Neural cell (in vitro differentiated cells): ENCODE measurements around the gene STX8.

Source experiments
- EP300 ChIP-seq: fragments of 450-650 bp; conservative IDR thresholded peaks from 2 replicates; pipeline ENCODE4 v1.6.1; 2014; ENCODE audit warnings: antibody characterized with exemption, mild to moderate bottlenecking, moderate library complexity; ENCODE audit not compliant: poor library complexity, severe bottlenecking
- EZH2 ChIP-seq: fragments of 200-600, 300-800 bp; shearing (Covaris generic), sonication (generic); IDR thresholded peaks from 2 replicates; pipeline ENCODE4 v1.6.1; 2014; ENCODE audit warnings: antibody characterized with exemption, low read length, borderline replicate concordance, mild to moderate bottlenecking; ENCODE audit not compliant: insufficient read depth, poor library complexity, severe bottlenecking
- POLR2AphosphoS5 ChIP-seq: IDR thresholded peaks from 2 replicates; pipeline ENCODE4 v1.6.1; 2012
- RAD21 ChIP-seq: fragments of 450-650 bp; conservative IDR thresholded peaks from 2 replicates; pipeline ENCODE4 v1.6.1; 2014; ENCODE audit warnings: antibody characterized with exemption, mild to moderate bottlenecking, moderate library complexity
- SMC3 ChIP-seq: fragments of 450-650 bp; conservative IDR thresholded peaks from 2 replicates; pipeline ENCODE4 v1.6.1; 2014; ENCODE audit warnings: antibody characterized with exemption, mild to moderate bottlenecking, moderate library complexity; ENCODE audit not compliant: poor library complexity
- TAF1 ChIP-seq: IDR thresholded peaks from 2 replicates; pipeline ENCODE4 v1.6.1; 2012; ENCODE audit warnings: low read depth
- TF ChIP-seq, protein P1 (sequence below): fragments of 450-650 bp; IDR thresholded peaks from 2 replicates; pipeline ENCODE4 v1.5.1; 2014; ENCODE audit warnings: antibody characterized with exemption, mild to moderate bottlenecking, moderate library complexity; ENCODE audit not compliant: poor library complexity, severe bottlenecking
- TF ChIP-seq, protein P2 (sequence below): IDR thresholded peaks from 2 replicates; pipeline ENCODE4 v1.6.1; 2012; ENCODE audit warnings: borderline replicate concordance

DNA sequence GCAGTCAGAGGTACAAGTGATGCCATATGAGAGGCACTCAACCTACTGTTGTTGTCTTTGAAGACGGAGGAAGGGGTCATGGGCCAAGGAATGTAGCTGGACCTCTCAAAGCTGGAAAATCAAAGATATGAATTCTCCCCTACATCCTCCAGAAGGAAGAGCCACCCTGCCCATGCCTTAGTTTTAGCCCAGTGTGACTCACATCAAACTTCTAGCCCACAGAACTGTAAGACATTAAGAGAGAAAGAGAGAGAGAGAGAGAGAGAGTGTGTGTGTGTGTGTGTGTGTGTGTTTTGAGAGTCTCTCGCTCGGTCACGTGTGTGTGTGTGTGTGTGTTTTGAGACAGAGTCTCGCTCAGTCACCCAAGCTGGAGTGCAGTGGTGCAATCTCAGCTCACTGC lies 87.1 kb downstream of the STX8 start:
- TF ChIP-seq, protein P1, sequence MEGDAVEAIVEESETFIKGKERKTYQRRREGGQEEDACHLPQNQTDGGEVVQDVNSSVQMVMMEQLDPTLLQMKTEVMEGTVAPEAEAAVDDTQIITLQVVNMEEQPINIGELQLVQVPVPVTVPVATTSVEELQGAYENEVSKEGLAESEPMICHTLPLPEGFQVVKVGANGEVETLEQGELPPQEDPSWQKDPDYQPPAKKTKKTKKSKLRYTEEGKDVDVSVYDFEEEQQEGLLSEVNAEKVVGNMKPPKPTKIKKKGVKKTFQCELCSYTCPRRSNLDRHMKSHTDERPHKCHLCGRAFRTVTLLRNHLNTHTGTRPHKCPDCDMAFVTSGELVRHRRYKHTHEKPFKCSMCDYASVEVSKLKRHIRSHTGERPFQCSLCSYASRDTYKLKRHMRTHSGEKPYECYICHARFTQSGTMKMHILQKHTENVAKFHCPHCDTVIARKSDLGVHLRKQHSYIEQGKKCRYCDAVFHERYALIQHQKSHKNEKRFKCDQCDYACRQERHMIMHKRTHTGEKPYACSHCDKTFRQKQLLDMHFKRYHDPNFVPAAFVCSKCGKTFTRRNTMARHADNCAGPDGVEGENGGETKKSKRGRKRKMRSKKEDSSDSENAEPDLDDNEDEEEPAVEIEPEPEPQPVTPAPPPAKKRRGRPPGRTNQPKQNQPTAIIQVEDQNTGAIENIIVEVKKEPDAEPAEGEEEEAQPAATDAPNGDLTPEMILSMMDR, result no peak
- TF ChIP-seq POLR2AphosphoS5 (no peak), RAD21 (no peak), SMC3 (no peak), TAF1 (no peak), EP300 (no peak), EZH2 (no peak)
- TF ChIP-seq, protein P2, sequence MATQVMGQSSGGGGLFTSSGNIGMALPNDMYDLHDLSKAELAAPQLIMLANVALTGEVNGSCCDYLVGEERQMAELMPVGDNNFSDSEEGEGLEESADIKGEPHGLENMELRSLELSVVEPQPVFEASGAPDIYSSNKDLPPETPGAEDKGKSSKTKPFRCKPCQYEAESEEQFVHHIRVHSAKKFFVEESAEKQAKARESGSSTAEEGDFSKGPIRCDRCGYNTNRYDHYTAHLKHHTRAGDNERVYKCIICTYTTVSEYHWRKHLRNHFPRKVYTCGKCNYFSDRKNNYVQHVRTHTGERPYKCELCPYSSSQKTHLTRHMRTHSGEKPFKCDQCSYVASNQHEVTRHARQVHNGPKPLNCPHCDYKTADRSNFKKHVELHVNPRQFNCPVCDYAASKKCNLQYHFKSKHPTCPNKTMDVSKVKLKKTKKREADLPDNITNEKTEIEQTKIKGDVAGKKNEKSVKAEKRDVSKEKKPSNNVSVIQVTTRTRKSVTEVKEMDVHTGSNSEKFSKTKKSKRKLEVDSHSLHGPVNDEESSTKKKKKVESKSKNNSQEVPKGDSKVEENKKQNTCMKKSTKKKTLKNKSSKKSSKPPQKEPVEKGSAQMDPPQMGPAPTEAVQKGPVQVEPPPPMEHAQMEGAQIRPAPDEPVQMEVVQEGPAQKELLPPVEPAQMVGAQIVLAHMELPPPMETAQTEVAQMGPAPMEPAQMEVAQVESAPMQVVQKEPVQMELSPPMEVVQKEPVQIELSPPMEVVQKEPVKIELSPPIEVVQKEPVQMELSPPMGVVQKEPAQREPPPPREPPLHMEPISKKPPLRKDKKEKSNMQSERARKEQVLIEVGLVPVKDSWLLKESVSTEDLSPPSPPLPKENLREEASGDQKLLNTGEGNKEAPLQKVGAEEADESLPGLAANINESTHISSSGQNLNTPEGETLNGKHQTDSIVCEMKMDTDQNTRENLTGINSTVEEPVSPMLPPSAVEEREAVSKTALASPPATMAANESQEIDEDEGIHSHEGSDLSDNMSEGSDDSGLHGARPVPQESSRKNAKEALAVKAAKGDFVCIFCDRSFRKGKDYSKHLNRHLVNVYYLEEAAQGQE, result no peak
